Body of pancreas (tissue), 4 donors: ENCODE data around the gene DBF4B.

Experiments
- POLR2A ChIP-seq, 3 donors: fragments of 450-650 bp; IDR thresholded peaks; one replicate each; pipeline ENCODE4 v1.6.1; 2016; ENCODE audit warnings: antibody characterized with exemption in 3 of 3, mild to moderate bottlenecking in 2 of 3
- TF ChIP-seq, protein P1 (sequence below), 7 experiments: fragments of 450-650 bp in 4 of 7; fragments of 200-600 bp in 3 of 7; sonication (generic) in 3 of 7; IDR thresholded peaks; one replicate each; pipeline ENCODE4 v1.5.1; 2016 to 2019; ENCODE audit warnings: antibody characterized with exemption in 7 of 7

DNA sequence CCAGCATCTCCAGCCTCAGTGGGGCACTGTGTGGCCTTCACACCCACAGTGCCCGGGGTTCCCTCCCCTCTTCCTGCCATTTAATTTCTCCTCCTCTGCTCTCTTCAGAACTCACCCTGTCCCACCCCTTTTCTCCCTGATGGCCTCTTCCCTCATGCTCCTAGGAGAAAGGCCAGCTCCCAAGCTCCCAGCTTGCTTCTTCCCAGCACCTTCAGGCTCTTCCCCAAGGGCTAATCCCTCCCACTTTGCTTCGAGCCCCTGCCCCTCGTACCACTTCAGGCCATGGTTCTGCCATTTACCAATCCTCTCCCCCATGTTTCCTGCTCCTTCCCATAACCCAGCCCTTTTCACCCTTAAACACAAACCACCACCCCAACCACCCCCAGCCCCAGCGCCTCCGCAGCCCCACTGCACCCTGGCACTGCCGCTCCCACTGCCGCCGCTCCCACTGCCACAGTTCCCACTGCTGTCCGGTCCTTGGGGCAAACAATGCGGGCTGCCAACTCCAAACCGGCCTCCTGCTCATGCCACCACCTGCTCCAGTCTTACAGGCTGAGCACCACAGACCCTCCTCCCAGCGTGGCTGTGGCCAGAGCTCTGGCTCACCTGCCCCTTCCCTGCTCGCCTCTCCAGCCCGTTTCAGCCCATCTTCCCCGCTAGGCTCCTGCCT is 78.9 kb downstream of the DBF4B start:
- TF ChIP-seq, protein P1, sequence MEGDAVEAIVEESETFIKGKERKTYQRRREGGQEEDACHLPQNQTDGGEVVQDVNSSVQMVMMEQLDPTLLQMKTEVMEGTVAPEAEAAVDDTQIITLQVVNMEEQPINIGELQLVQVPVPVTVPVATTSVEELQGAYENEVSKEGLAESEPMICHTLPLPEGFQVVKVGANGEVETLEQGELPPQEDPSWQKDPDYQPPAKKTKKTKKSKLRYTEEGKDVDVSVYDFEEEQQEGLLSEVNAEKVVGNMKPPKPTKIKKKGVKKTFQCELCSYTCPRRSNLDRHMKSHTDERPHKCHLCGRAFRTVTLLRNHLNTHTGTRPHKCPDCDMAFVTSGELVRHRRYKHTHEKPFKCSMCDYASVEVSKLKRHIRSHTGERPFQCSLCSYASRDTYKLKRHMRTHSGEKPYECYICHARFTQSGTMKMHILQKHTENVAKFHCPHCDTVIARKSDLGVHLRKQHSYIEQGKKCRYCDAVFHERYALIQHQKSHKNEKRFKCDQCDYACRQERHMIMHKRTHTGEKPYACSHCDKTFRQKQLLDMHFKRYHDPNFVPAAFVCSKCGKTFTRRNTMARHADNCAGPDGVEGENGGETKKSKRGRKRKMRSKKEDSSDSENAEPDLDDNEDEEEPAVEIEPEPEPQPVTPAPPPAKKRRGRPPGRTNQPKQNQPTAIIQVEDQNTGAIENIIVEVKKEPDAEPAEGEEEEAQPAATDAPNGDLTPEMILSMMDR (IDR thresholded peaks at IDR 0.05): no peak
- no peak for TF ChIP-seq POLR2A (IDR thresholded peaks at IDR 0.05)
